Measurements from ENCODE around the gene PPP6R1.
A peak's percentile ranks its signal among the peaks of the same experiment; 100 is the strongest.

PPP6R1 gene

GRCh38 chr19:55283548-55284377 lies 24.9 kb upstream of the PPP6R1 start, which contains the start of gene BRSK1:
TSS of gene BRSK1 (plus strand) at chr19:55283997. CDS start at chr19:55284443, 446 bp downstream.
- no peak for DNase-seq (ENCODE audit: low spot score)
- POLR2A ChIA-PET (ENCODE audit: low non-redundant PET), result no interaction called here

GRCh38 chr19:55279770-55280643 lies 21.2 kb upstream of the PPP6R1 start, which contains the start of gene HSPBP1:
TSS of gene HSPBP1 (minus strand) at chr19:55280110. CDS start at chr19:55279608, 502 bp downstream.
- TF ChIP-seq CTCF (conservative IDR thresholded peaks at IDR 0.05; ENCODE audit: low read depth), result no peak
- peak within 1 kb of the TSS; percentile 89 for H3K27ac ChIP-seq
- POLR2A ChIA-PET (ENCODE audit: low non-redundant PET), result interaction anchor here (0.6 to 1.2 kb wide), 6 partner anchors 21 to 299 kb away, joined by 3 to 6 read pairs (median 3); partner anchors contain the start of genes PPP6R1 and TMEM238
- peak; percentile 92 for DNase-seq (ENCODE audit: low spot score)
- CTCF ChIA-PET, result no interaction called here

More at GRCh38 chr19:55283548-55284377, 24.9 kb upstream of the PPP6R1 start, which contains the start of gene BRSK1:
- TF ChIP-seq CTCF (conservative IDR thresholded peaks at IDR 0.05; ENCODE audit: low read depth), result no peak
- peak within 1 kb of the TSS; percentile 71 for H3K27ac ChIP-seq
- CTCF ChIA-PET, result interaction anchor here (1.3 kb wide), 1 partner anchor 9 kb away, joined by 7 read pairs; no protein-coding TSS in a partner anchor

DNA sequence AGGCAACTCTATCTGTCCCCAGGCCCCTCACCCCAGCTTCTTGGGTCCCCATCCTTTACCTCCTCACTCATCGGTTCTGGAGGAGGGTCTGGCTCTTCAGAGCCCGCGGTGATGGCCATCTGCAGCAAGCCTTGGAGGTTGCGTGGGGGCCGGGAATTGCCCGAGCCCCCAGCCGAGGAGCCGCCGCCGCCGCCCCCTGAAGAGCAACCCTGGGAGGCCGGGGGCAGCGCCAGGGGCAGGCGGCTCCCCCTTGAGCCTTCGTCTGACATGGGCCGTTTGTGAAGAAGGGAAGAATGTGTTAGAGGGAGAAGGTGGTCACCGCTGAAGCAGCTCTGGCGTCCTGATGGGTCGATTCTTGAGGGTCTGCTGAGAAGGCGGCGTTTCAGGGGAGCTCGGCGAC lies 20.5 kb upstream of the PPP6R1 start:
- DNase-seq (ENCODE audit: low spot score), result no peak
- no peak for TF ChIP-seq CTCF (conservative IDR thresholded peaks at IDR 0.05; ENCODE audit: low read depth)
- CTCF ChIA-PET, result no interaction called here
- POLR2A ChIA-PET (ENCODE audit: low non-redundant PET), result interaction anchor here (1.1 to 1.2 kb wide), 2 partner anchors 24 to 105 kb away, joined by 3 to 6 read pairs; partner anchors contain the start of gene TMEM238
- peak overlapping the region; percentile 89 for H3K27ac ChIP-seq

GRCh38 chr19:55278391-55279135 lies 19.7 kb upstream of the PPP6R1 start:
- no peak overlapping the region for H3K27ac ChIP-seq
- CTCF ChIA-PET, result interaction anchor here (0.6 kb wide), 2 partner anchors 137 to 606 kb away, joined by 3 read pairs; no protein-coding TSS in a partner anchor

GRCh38 chr19:55277494-55277893 lies 18.7 kb upstream of the PPP6R1 start:
- H3K27ac ChIP-seq, result peak overlapping the region; percentile 2; the same call in 1 of the 2 replicates
- no peak for TF ChIP-seq CTCF (conservative IDR thresholded peaks at IDR 0.05; ENCODE audit: low read depth)
- no peak for DNase-seq (ENCODE audit: low spot score)
- ChIA-PET POLR2A (ENCODE audit: low non-redundant PET) (no interaction called here), CTCF (interaction anchor here (1.7 kb wide), 1 partner anchor 15 kb away, joined by 5 read pairs; no protein-coding TSS in a partner anchor)

More at GRCh38 chr19:55278391-55279135, 19.7 kb upstream of the PPP6R1 start:
- POLR2A ChIA-PET (ENCODE audit: low non-redundant PET), result no interaction called here
- DNase-seq (ENCODE audit: low spot score), result no peak
- TF ChIP-seq CTCF (conservative IDR thresholded peaks at IDR 0.05; ENCODE audit: low read depth), result no peak
